RPMI8226 (cell line): ENCODE results near the gene FASTKD3.
"Not testable (repeated sequence)": the region's sequence is repeated elsewhere in the genome, so short reads cannot be mapped to it uniquely, and the experiment has no call there.

Experiments
- DNase-seq: peaks from one replicate; pipeline ENCODE4 v3.0.0-alpha.2; 2015

FASTKD3 gene

DNA sequence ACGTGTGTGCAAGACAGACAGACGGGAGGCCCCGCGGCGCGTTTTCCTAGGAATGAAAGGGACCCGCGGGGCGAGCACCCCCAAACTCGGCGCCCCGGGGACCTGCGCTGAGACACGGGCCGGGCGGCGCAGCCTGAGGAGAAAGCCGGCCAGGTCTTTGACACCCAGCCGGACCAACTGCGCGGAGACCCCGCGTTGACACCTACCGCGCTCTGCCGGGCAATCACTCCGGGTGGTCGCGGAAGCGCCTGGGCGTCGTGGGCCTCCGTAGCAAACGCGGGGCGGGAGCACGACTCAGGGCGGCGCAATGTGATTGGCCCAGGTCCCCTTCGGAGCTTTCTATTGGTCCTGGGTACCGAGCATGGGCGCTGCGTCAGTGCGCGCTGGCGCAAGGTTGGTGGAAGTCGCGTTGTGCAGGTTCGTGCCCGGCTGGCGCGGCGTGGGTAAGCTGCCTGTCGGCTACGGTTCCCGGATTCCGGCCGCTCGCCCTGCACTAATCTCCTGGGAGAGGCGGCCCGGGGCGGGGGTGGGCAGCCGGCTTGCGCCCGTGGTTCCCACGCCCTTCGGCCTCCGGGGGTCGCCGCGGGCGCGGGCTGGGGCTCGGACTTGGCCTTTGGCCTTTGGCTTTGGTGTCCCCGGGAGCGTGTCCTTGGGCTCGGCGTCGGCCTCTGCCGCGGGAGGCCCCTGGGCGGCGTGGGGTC is at the start of gene FASTKD3, which contains the start of gene MTRR:
Gene FASTKD3, minus strand, starts transcription at position 259 of the 701 bp plus-strand sequence. CDS start 948 bp downstream, outside the sequence.
Gene MTRR, plus strand, starts transcription at position 376 of the 701 bp plus-strand sequence. CDS start 1,647 bp downstream, outside the sequence.
- DNase-seq, result peak; percentile 90

GRCh38 chr5:7917130-7918123 is 48.6 kb upstream of the FASTKD3 start:
- no peak for DNase-seq

- DNase-seq, result no peak
These were observed 47.5 kb upstream of the FASTKD3 start for GRCh38 chr5:7916171-7916804.

- DNase-seq, result not testable (repeated sequence)
These were observed 42.6 kb upstream of the FASTKD3 start for GRCh38 chr5:7911429-7911771.

GRCh38 chr5:7910738-7911428 is 42.1 kb upstream of the FASTKD3 start:
- no peak for DNase-seq

DNA sequence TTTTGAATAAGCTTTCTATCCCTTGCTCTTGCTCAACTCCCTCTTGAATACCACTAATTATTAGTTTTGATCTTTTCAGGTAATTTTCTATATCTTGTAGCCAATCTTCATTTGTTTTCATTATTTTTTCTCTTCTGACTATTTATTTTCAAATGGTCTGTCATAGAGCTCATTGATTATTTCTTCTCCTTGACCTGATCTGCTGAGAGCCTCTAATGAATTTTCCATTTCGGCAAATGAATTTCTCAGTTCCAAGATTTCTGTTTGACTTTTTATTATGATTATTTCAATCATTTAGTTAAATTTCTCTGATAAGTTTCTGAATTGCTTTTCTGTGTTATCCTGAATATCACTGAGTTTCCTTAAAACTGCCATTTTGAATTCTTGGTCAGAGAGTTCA is 39.5 kb upstream of the FASTKD3 start:
- no peak for DNase-seq

- no peak for DNase-seq
These were observed 38.8 kb upstream of the FASTKD3 start for GRCh38 chr5:7907612-7908011.

DNA sequence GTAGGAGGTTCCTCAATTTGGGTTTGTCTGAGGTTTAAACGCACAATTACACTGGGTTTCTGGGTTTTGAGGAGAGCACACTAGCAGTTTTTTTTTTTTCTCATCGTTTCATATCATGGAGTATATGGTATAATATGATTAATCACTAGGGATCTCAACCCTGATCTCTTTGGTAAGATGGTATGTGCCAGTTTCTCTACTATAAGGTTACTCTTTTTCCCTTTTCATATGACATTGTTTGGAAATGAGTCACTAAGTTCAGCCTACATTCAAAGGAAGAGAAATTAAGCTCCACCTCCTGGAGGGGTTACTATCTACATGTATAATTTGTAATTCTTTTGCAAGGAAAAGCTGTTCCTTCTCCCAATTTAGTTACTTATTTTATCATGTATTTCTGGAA is 35.3 kb upstream of the FASTKD3 start:
- no peak for DNase-seq

- no peak for DNase-seq
These were observed 34.1 kb upstream of the FASTKD3 start for GRCh38 chr5:7902666-7903625.

GRCh38 chr5:7902201-7902600 is 33.4 kb upstream of the FASTKD3 start:
- no peak for DNase-seq

DNA sequence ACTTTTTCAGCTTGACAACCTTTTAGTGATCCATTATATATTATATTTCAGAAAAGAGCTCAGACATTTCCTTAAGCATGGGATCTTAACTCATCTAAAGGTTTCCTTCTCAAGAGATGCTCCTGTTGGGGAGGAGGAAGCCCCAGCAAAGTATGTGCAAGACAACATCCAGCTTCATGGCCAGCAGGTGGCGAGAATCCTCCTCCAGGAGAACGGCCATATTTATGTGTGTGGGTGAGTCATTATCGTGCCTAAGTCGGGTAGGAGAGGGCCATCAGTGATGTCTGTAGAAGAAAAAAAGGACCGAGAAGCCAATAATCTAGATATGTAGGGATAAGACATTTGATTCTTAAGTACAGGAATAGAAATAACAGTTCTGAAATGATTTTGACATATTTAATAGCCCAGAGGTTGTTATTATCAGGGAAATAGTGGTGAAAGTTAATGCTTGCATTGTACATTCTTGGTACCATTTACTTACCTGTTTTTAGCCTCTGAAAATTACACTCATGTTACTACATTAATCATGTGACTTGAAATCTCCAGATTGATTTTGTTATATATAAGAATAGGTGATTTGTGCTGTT is 28.3 kb upstream of the FASTKD3 start:
- peak; percentile 24 for DNase-seq

- no peak for DNase-seq
These were observed 26.0 kb upstream of the FASTKD3 start for GRCh38 chr5:7894860-7895259.

DNA sequence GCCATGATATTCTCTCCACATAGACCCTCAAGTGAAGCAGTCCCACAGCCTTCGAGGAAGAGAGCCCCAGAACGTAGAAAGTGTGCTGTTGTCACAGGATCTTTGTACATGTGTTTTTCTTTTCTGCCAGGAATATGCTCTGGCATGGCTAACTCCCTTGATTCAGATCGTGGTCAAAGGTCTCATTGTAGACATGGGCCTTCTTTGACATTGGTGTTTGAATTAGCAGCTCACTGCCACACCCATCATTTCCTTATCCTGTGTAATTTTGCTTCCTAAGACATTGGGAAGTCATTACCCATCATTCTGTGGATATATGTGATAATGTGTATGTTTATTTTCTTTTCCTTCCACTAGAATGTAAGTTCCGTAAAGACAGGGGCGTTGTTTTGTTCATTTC is 25.6 kb upstream of the FASTKD3 start:
- DNase-seq, result no peak

DNA sequence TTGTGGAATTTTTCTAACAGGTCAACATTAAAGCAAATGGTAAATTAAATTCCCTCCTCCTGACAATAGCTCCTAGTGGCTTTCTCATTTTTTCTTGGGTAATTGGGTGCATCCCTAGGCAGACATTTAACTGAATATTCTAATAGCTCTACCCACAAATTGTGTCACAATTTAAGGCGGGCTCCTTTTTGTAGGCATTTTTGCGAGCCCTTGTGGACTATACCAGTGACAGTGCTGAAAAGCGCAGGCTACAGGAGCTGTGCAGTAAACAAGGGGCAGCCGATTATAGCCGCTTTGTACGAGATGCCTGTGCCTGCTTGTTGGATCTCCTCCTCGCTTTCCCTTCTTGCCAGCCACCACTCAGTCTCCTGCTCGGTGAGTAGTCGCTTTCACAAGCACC is 20.1 kb upstream of the FASTKD3 start:
- DNase-seq, result no peak

DNA sequence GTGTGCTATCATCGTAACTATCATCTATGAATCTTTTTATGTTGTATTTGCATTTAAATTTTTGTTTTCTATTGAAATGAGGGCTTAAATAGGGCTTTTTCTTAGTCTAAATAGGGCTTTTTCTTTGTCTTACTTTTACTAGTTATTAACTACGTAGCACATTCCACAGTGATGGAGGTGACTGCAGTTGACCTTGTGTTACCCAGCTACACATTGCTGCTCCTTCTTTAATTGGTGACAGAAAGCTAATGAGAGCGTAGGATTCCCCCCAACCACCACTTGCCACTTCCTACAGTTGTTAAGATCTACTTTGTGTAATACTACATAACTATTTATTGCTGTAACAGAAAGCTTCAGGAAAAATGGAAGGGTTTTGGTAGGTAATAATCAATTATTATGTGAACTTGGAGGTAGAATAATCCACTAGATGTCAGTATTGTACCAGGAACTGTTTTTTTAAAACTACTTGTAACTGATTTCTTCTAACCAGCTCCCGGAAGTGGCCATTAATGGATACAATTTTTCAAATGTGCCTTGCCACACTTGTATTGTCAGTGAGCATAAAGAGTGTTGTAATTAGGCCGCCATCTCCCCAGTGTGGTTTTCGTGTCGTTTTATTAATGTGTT is 18.1 kb upstream of the FASTKD3 start:
- DNase-seq, result no peak

DNA sequence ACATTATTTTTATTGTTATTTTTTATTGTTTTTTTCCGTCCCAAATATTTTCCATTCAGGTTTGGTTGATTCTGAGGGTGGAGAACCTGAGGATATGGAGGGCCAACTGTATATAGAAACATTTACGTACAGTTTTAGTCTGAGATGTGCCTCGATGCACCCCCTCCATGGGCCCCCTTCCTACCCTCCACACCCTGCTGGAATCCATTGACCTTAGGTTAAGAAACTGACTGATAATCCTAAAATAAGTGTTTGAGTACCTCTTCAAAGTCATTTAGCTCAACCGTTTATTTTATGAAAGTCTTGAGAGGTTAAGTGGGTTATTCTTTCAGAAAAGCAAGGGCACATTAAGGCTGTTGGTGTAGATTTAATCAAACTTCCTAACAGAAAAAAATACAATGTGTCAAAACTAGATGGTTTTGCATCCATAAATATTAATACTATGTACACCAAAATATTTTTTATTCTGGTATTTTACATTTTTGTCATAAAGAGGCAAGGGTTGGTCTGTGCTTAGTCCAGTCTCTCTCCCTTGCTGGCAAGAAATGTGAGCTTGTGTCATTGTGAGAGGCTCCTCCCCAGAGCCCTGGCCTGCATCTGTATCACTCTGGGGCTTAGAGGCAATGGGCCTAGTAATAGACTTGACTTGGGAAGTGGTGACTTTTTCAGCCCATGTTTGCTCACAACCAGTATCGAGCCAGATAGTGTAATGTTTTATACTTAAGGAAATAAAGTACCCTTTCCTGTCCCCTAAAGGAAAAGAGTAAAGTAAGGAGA is 15.8 kb upstream of the FASTKD3 start:
- no peak for DNase-seq

- DNase-seq, result no peak
These were observed 14.1 kb upstream of the FASTKD3 start for GRCh38 chr5:7882926-7883325.

GRCh38 chr5:7881816-7882215 is 13.0 kb upstream of the FASTKD3 start:
- no peak for DNase-seq

GRCh38 chr5:7881091-7881490 is 12.3 kb upstream of the FASTKD3 start:
- DNase-seq, result no peak

GRCh38 chr5:7878381-7878873 is 9.6 kb upstream of the FASTKD3 start:
- DNase-seq, result no peak
